Esophagus squamous epithelium (tissue), 4 donors: ENCODE data around the gene AKAP12.

ENCODE experiments used
- POLR2A ChIP-seq, 4 donors: fragments of 450-650 bp; IDR thresholded peaks; one replicate each; pipeline ENCODE4 v1.6.1; 2017; ENCODE audit warnings: antibody characterized with exemption in 4 of 4, mild to moderate bottlenecking in 4 of 4, moderate library complexity in 3 of 4
- TF ChIP-seq, protein P1 (sequence below), 6 experiments: fragments of 450-650 bp in 4 of 6; fragments of 200-600 bp in 2 of 6; sonication (generic) in 2 of 6; IDR thresholded peaks; one replicate each; pipeline ENCODE4 v1.5.1; 2016 to 2019; ENCODE audit warnings: antibody characterized with exemption in 6 of 6, mild to moderate bottlenecking in 4 of 6, moderate library complexity in 4 of 6

DNA sequence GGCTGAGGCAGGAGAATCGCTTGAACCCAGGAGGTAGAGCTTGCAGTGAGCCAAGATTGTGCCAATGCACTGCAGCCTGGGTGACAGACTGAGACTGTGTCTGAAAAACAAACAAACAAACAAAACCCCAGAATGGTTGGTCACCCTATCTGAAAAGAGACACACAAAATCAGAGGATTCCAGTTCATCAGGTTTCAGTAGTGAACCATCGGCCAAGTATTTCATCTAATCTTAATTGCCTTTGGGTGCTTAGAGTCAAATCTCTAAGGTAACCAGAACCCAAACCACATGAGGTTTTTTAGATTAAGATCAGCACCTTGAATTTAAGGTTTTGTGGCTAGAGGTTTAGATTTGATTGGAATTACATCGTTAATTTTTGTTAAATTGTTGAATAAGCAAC is 159.9 kb downstream of the AKAP12 start:
- TF ChIP-seq, protein P1, sequence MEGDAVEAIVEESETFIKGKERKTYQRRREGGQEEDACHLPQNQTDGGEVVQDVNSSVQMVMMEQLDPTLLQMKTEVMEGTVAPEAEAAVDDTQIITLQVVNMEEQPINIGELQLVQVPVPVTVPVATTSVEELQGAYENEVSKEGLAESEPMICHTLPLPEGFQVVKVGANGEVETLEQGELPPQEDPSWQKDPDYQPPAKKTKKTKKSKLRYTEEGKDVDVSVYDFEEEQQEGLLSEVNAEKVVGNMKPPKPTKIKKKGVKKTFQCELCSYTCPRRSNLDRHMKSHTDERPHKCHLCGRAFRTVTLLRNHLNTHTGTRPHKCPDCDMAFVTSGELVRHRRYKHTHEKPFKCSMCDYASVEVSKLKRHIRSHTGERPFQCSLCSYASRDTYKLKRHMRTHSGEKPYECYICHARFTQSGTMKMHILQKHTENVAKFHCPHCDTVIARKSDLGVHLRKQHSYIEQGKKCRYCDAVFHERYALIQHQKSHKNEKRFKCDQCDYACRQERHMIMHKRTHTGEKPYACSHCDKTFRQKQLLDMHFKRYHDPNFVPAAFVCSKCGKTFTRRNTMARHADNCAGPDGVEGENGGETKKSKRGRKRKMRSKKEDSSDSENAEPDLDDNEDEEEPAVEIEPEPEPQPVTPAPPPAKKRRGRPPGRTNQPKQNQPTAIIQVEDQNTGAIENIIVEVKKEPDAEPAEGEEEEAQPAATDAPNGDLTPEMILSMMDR (IDR thresholded peaks at IDR 0.05) = no peak
- TF ChIP-seq POLR2A (IDR thresholded peaks at IDR 0.05) = no peak
